ENCODE data around the gene ISG15. TPM values are rescaled to one million over a fixed set of nuclear protein-coding genes. Genes with fewer than 3 reads are reported as not detected.

The ISG15 gene
- total RNA-seq, 1 experiment from 2014 or later = 63.1 TPM

DNA sequence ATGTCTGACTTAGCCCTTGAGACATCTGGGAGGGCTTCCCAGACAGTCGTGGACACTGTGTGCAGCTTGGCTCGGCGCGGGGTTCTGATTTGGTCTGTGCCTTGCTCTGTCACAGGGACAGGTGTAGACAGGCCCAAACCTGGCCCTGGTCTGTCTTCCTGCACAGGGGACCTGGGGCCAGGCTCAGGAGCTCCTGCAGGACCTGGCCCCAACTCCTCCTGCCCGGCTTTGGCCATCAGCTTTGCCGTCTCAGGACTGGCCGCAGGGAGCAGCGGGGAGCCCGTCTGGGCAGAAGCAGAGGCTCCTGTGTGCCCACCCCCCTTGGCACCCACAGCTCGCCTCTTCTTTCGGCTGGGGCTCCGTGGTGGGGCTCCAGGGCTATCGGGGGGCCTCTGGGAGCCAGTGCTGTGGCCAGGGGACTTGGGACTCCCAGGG is 33.1 kb upstream of the ISG15 start:
- H3K27me3 Mint-ChIP-seq (ENCODE audit: insufficient read depth, unreplicated experiment) = no peaks in the 10 kb centered on the region
- TF ChIP-seq CTCF (IDR thresholded peaks at IDR 0.05; ENCODE audit: insufficient read depth in 1 of 2, low read depth in 1 of 2, low read length in 1 of 2, severe bottlenecking in 1 of 2, unreplicated experiment in 1 of 2) = no peak
- DNase-seq = no peak
- Histone ChIP-seq H3K36me3 (ENCODE audit: control insufficient read depth, insufficient read depth, low read length) (no peaks in the 10 kb centered on the region), H3K27me3 (replicated peaks; ENCODE audit: control insufficient read depth, insufficient read depth, low read length) (no peaks in the 10 kb centered on the region), H3K9me3 (no peaks in the 10 kb centered on the region), H3K4me1 (peaks cover 5% of the 10 kb centered on the region; the same call in 1 of the 2 replicates), H3K4me3 (ENCODE audit: low read depth, low read length) (no peak overlapping the region)
- no peak overlapping the region for H3K27ac Mint-ChIP-seq (ENCODE audit: unreplicated experiment)
- peaks cover 9% of the 10 kb centered on the region for H3K36me3 Mint-ChIP-seq (ENCODE audit: insufficient read depth, unreplicated experiment)
- ChIA-PET CTCF (no interaction called here), POLR2A (no interaction called here)
- intact Hi-C loops (cut with micrococcal nuclease; ENCODE audit: unreplicated experiment) = loop anchor here (5.0 kb wide), 1 partner anchor 82 kb away; no protein-coding TSS in a partner anchor
- no peaks in the 10 kb centered on the region for H3K9me3 Mint-ChIP-seq (ENCODE audit: unreplicated experiment)
- no peak overlapping the region for H3K4me3 Mint-ChIP-seq (ENCODE audit: unreplicated experiment)
- H3K4me1 Mint-ChIP-seq (ENCODE audit: low read depth, unreplicated experiment) = peaks cover 6% of the 10 kb centered on the region
- no TSS peak for BruUV-seq (replicated peaks)

DNA sequence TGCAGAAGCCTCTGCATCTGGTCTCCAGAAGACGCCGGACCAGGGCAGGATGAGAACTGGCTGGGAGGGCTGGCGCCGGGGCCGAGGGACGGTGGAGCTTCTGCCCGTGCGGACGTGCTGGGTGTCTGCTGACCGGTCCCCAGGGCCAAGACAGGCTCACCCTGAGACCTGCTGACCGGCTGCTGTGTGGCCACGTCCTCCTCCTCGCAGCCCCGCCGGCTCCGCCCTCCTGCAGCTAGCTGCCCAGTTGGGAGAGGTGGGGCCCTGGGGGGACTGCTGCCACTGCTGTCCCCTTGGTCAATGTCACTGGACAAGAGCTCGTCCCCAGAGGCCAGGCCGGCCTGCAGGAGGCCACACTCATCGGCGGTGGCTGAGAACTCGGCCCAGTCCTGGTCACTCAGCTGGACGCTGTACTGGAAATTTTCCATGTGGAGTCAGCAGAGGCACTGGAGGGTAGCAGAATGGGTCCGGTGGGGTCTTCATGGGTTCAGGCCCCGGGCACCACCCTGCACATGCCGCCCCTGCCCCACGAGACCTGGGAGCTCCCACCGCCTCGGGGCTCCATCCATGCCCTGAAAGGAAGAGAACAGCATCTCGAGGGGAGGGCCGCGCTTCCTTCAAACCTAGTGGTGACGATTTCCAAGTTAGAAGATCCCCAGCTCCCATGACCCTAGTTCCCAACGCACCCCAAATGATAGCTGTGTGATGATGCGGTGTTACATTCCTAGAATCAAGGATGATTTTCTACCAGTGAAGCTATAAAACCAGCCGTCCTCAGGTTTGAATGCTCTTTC is 32.5 kb upstream of the ISG15 start:
- ChIA-PET POLR2A (no interaction called here), CTCF (no interaction called here)
- TF ChIP-seq CTCF (IDR thresholded peaks at IDR 0.05; ENCODE audit: insufficient read depth in 1 of 2, low read depth in 1 of 2, low read length in 1 of 2, severe bottlenecking in 1 of 2, unreplicated experiment in 1 of 2) = no peak
- H3K9me3 Mint-ChIP-seq (ENCODE audit: unreplicated experiment) = no peaks in the 10 kb centered on the region
- H3K4me1 Mint-ChIP-seq (ENCODE audit: low read depth, unreplicated experiment) = peaks cover 6% of the 10 kb centered on the region
- no peak overlapping the region for H3K4me3 Mint-ChIP-seq (ENCODE audit: unreplicated experiment)
- no peaks in the 10 kb centered on the region for H3K27me3 ChIP-seq (replicated peaks; ENCODE audit: control insufficient read depth, insufficient read depth, low read length)
- no peaks in the 10 kb centered on the region for H3K27me3 Mint-ChIP-seq (ENCODE audit: insufficient read depth, unreplicated experiment)
- H3K36me3 ChIP-seq (ENCODE audit: control insufficient read depth, insufficient read depth, low read length) = no peaks in the 10 kb centered on the region
- H3K36me3 Mint-ChIP-seq (ENCODE audit: insufficient read depth, unreplicated experiment) = peaks cover 9% of the 10 kb centered on the region
- DNase-seq = no peak
- intact Hi-C loops (cut with micrococcal nuclease; ENCODE audit: unreplicated experiment) = loop anchor here (5.0 kb wide), 1 partner anchor 82 kb away; no protein-coding TSS in a partner anchor
- no peak overlapping the region for H3K27ac Mint-ChIP-seq (ENCODE audit: unreplicated experiment)
- no peaks in the 10 kb centered on the region for H3K9me3 ChIP-seq
- no TSS peak for BruUV-seq (replicated peaks)
- H3K4me3 ChIP-seq (ENCODE audit: low read depth, low read length) = no peak overlapping the region
- H3K4me1 ChIP-seq = peaks cover under 1% of the 10 kb centered on the region; the same call in 1 of the 2 replicates

GRCh38 chr1:981491-981954 is 31.8 kb upstream of the ISG15 start:
- H3K27me3 ChIP-seq (replicated peaks; ENCODE audit: control insufficient read depth, insufficient read depth, low read length) = no peaks in the 10 kb centered on the region
- POLR2A ChIA-PET = interaction anchor here (0.9 kb wide), 1 partner anchor 19 kb away, joined by 3 read pairs; no protein-coding TSS in a partner anchor
- no peaks in the 10 kb centered on the region for H3K27me3 Mint-ChIP-seq (ENCODE audit: insufficient read depth, unreplicated experiment)

More at GRCh38 chr1:981491-981954, 31.8 kb upstream of the ISG15 start:
- DNase-seq = no peak
- Histone ChIP-seq H3K9me3 (no peaks in the 10 kb centered on the region), H3K4me3 (ENCODE audit: low read depth, low read length) (no peak overlapping the region), H3K36me3 (ENCODE audit: control insufficient read depth, insufficient read depth, low read length) (no peaks in the 10 kb centered on the region), H3K4me1 (no peaks in the 10 kb centered on the region)
- H3K9me3 Mint-ChIP-seq (ENCODE audit: unreplicated experiment) = no peaks in the 10 kb centered on the region
- peaks cover 9% of the 10 kb centered on the region for H3K36me3 Mint-ChIP-seq (ENCODE audit: insufficient read depth, unreplicated experiment)
- no peak for TF ChIP-seq CTCF (IDR thresholded peaks at IDR 0.05; ENCODE audit: insufficient read depth in 1 of 2, low read depth in 1 of 2, low read length in 1 of 2, severe bottlenecking in 1 of 2, unreplicated experiment in 1 of 2)
- CTCF ChIA-PET = no interaction called here
- H3K4me3 Mint-ChIP-seq (ENCODE audit: unreplicated experiment) = no peak overlapping the region
- no TSS peak for BruUV-seq (replicated peaks)
- H3K4me1 Mint-ChIP-seq (ENCODE audit: low read depth, unreplicated experiment) = peaks cover 6% of the 10 kb centered on the region
- intact Hi-C loops (cut with micrococcal nuclease; ENCODE audit: unreplicated experiment) = loop anchor here (5.0 kb wide), 1 partner anchor 81 kb away; no protein-coding TSS in a partner anchor
- H3K27ac Mint-ChIP-seq (ENCODE audit: unreplicated experiment) = no peak overlapping the region
